ENCODE results near the gene PELI2.

DNA sequence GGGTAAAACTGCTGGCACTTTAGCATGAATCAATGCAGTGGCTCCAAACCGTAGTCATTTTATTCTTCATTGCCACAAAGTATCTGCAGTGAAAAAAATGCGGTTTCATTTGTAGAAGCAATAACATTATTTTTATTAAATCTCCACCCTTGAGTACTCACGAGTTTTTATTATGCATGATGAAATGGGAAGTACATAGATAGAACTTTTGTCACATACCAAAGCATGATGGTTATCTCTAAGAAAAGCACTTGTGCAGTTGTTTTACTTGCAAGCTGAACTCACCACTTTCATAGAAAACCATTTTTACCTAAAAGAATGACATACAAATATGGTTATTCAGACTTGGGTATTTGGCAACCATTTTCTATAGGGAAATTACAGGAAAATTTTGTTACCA is 90.3 kb downstream of the PELI2 start:
- no peak for TF ChIP-seq POLR2A (IDR thresholded peaks at IDR 0.05; ENCODE audit: low read length)
- TF ChIP-seq GATA1 (IDR thresholded peaks at IDR 0.05; ENCODE audit: low read depth, low read length) = no peak
